ENCODE measurements around the gene IL1RAPL1. TPM values are rescaled to one million over a fixed set of nuclear protein-coding genes. Genes with fewer than 3 reads are reported as not detected.

The IL1RAPL1 gene
- total RNA-seq, 1 donor from 2014 or later = 4.0 TPM

DNA sequence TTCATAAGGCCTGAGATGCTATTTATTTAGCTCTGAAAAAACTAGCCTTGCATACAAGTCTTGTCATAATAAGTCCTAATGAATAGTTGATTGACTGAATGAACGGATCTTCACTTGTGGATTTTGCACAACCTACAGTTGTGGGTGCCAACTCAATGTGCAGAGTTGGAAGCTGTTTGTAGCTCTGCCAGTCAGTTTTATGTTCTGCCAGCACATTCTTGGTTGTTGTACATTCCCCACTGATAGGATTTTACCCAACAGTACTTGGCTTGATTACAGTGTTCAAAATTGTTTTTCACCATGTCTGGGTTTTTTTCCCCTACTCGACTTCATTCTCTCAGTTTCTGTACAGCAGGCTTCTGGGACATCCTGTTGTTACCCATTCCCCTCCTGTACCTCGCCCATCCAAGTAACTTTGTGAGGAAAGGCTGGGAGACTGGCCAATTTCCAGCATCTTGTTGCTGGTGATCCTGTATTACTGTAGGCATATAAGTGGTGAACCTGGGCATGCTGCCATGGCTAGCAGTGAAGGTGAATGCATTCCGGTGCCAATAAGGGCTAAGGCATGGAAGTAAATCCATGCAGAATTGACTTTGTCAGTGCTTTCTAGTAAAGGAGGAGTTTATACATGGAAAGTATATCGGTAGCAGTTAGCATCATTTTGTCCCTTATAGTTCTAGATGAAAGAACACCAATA is 22.8 kb downstream of the IL1RAPL1 start:
- intact Hi-C loops (cut with DNase I) = loop anchor here (5.0 kb wide), 2 partner anchors 147 to 242 kb away; no protein-coding TSS in a partner anchor
- DNase-seq (ENCODE audit: missing footprints) (peak; percentile 66), ATAC-seq (peak; percentile 71)

DNA sequence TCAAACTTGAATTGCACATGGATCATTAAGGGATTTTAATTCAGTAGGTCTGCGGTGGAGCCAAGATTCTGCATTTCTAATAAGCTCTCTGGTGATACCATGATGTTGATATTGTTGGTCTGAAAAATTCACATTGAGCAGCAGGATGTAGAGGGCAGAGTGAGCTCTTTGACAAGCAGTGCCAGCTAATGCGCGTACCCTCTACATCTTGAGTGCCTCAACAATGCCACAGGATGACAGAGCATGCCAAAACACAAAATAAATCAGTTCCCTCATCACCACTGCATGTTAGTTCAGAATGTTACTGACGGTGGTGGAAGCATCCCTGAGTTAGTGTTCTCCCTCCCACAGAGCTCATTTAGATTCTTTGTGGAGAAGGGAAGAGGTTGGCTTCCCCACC is 23.5 kb downstream of the IL1RAPL1 start:
- intact Hi-C loops (cut with DNase I) = loop anchor here (5.0 kb wide), 2 partner anchors 147 to 242 kb away; no protein-coding TSS in a partner anchor
- ATAC-seq = no peak
- DNase-seq (ENCODE audit: missing footprints) = no peak

DNA sequence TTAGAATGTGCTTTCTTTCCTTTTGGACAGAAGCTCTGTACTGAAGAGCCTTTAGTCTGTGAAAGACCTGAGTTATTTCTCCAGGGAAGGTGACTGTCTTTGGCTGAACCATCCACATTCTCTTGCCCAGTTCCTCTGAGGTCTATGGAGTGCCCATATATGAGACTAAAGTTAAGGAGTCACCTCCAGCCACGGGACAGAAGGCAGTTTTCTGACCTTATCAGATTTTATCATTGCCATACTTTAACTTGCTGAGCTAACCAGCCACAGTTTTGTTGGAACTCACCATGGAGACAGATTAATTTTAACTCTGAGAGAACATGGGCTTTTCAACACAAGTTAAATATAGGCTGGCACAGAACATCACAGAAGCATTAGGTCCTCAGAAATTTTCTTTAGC is 26.3 kb downstream of the IL1RAPL1 start:
- intact Hi-C loops (cut with DNase I) = loop anchor here (5.0 kb wide), 2 partner anchors 144 to 239 kb away; no protein-coding TSS in a partner anchor
- DNase-seq (ENCODE audit: missing footprints) = no peak
- ATAC-seq = peak; percentile 81

DNA sequence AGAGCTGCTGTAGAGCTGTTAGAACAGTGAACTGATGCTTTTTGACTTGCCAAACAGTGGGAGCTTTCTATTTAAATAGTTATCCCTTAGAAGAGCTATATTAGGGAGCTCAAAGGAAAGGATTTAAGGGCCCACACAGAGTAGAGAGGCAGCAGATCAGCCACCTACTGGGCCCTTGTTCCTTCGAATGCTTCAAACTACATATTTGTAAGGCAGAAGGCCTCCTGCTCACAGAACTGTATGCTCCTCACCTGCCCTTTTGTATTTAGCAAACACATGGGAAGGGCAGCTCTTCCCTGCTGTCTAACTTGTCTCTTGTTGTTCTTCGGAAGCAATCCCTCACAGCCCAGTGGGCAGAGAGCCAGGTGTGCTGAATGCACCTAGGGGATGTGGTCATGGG is 38.0 kb downstream of the IL1RAPL1 start:
- DNase-seq (ENCODE audit: missing footprints) (peak; percentile 31), ATAC-seq (no peak)
- intact Hi-C loops (cut with DNase I) = no loop called here

DNA sequence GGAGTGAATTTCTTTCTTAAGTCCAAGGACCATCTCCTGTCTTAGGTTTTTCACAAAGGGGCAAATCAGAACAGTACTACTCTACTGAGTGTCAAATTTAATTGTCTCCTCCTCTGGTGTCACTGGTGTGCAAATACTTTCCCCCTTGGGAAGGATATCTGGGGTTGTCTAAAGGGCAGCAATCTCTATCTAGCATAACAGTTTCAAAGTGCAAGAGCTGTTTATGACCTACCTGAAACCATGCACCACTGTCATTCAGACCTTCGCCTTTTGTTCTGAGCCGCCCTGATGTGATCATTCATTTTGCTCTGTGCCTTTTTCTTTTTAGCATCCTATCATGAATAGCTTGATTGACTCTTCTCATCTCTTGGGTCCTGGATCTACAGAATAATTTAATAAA is 39.3 kb downstream of the IL1RAPL1 start:
- ATAC-seq (no peak), DNase-seq (ENCODE audit: missing footprints) (no peak)
- intact Hi-C loops (cut with DNase I) = no loop called here

DNA sequence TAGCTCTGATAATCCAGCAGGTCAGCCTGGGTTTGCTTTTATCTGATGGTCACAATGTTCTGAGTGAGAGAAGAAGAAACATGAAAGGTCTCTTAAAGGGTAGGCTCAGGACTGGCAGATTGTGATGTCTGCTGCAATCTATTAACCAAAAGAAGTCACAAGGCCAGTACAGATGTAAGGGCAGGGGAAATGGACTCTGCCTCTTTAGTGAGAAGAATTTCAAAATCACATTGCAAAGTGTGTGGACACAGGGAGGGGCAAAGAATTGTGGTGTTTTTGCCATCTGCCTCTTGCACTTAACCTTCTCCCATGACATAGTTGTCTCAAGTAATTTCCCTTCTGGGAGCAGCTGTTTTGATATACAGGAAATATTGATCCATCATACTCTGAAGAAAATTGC is 40.9 kb downstream of the IL1RAPL1 start:
- intact Hi-C loops (cut with DNase I) = no loop called here
- no peak for DNase-seq (ENCODE audit: missing footprints)
- ATAC-seq = no peak

DNA sequence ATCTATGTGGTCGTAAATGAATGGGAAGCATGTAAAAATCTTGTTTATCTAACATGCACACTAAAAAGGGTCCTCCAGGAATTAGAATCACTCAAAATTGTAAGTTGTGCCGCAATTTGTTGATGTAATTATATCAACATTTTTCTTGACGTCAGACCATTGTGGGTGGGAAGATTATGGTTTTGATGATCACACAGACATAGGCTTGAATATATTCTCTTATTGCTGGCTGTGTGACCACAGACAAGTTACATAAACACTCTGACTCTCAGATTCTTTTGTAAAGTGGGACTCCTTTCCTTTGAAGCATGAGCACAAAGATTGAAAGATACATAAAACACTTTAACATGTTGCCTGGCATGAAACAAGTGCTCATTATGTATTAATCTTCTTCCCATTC is 51.5 kb downstream of the IL1RAPL1 start:
- ATAC-seq = no peak
- intact Hi-C loops (cut with DNase I) = no loop called here
- DNase-seq (ENCODE audit: missing footprints) = no peak

DNA sequence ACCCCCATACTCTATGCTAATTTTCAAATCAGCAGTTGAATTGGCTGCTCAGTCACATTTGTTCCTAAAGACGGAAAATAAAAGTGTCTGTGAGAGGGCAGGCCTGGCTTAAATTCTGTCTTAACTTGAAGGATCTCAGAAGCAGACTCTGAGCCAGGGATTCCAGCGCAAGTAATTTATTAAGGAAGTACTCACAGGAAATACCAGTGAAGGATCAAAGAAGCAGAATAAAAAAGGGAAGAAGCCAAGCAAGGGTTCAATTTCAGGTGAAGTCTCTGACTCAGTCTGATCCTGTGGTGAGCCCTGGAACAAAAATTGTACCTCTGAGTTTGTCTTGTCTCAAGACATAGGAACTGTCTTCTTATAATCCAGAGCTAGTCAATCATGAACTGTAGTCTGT is 52.2 kb downstream of the IL1RAPL1 start:
- ATAC-seq (no peak), DNase-seq (ENCODE audit: missing footprints) (no peak)
- intact Hi-C loops (cut with DNase I) = no loop called here

DNA sequence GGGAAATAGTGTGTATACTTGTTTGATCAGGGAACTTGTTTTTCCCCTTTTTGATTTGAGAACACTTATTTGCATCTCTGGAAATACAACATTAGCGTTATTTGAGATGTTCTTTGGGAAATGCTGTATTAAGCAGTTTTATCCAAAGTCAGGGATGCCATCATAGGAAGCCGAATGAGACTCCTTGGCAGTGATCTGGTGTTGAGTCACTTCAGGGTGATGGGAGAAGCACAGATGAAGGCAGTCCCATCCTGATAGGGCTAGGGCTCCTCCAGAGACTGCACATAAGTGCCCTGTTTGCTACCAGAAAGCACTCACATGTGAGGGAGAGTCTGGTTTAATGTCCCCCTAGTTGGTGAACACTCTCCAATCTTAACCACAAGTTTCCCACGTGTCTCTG is 62.3 kb downstream of the IL1RAPL1 start:
- intact Hi-C loops (cut with DNase I) = no loop called here
- ATAC-seq = no peak
- no peak for DNase-seq (ENCODE audit: missing footprints)

DNA sequence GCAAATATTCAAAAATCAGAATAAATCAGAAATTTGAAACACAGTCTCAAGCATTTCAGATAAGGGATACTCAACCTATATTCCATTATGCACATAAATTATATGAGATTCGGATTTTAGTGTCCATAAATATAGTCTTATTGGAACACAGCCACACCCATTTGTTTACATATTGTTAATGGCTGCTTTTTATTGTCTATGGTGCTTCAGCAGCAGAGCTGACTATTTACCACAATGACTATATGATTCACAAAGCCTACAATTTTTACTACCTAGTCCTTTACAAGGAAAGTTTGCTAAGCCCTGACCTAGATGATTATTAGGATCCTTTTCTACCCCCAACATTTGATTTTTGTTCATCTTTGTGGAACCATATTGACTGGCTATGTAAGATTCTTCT is 63.9 kb downstream of the IL1RAPL1 start:
- intact Hi-C loops (cut with DNase I) = no loop called here
- DNase-seq (ENCODE audit: missing footprints) (no peak), ATAC-seq (no peak)

DNA sequence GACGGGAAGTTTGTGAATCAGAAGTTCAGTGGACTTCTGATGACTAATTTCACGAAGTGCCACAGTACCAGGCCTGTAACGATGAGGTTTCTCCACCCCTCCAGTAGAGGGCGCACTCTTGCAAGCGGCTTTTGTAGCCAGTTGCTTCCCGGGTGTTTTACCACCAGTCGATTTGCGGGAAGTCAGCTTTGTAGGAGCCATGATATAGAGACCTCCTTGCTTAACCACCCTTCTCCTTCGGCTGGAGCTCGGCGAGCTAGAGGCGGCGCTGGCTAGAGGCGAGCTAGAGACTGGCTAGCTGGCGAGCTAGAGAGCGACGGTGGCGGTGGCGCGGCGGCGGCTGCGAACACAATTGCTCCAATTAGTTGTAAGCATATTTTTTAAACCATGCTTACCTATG is 72.0 kb downstream of the IL1RAPL1 start:
- intact Hi-C loops (cut with DNase I) = no loop called here
- no peak for ATAC-seq

DNA sequence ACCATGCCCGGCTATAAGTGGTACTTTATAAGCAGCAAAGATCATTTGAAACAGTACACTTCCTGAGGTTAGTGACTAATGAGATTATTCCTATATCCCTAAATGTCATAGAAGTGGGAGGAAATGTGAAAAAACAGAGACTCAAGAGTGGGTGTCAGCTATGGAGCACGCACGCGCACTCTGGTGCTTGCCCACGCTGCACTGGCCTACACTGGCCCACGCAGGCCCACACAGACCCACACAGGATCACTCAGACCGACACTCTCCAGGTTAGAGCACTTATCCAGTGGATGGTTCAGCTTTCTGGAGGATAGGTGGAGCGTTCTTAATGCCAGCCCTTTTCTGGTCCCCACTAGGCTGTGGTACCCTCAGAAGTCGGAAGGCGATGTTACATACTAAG is 78.5 kb downstream of the IL1RAPL1 start:
- ATAC-seq = no peak
- intact Hi-C loops (cut with DNase I) = no loop called here

More for the DNA sequence above, 72.0 kb downstream of the IL1RAPL1 start:
- DNase-seq (ENCODE audit: missing footprints) = no peak

DNA sequence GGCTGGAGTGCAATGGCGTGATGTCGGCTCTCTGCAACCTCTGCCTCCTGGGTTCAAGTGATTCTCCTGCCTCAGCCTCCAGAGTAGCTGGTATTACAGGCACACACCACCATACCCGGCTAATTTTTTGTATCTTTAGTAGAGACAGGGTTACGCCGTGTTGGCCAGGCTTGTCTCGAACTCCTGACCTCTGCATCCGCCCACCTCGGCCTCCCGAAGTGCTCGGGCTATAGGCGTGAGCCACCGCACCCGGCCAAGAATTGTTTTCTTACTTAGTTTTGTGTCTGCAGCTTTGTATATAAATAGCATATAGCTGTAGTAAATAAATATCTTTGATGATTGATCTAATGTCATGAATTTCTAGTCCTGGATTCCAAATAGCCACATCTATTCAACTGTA is 81.1 kb downstream of the IL1RAPL1 start:
- intact Hi-C loops (cut with DNase I) = no loop called here
- no peak for DNase-seq (ENCODE audit: missing footprints)
- ATAC-seq = no peak

More for the DNA sequence above, 78.5 kb downstream of the IL1RAPL1 start:
- DNase-seq (ENCODE audit: missing footprints) = no peak

DNA sequence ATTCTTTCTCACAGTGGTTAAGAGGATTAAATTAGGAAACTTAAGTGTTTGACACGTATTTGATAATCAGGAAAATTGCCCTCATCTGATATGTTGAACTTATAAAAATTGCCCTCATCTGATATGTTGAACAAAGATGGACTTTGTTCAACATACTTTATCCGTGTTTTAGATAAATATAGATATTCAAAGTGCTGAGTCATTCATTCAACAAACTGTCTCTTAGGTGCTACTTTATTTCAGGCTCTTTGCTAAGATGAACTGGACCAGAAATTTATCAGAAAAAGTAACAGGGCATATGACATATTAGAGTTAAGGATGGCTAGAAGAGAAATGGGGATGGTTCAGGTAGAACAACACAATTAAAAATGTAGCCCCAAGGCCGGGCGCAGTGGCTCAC is 81.7 kb downstream of the IL1RAPL1 start:
- no peak for DNase-seq (ENCODE audit: missing footprints)
- no peak for ATAC-seq
- intact Hi-C loops (cut with DNase I) = no loop called here

DNA sequence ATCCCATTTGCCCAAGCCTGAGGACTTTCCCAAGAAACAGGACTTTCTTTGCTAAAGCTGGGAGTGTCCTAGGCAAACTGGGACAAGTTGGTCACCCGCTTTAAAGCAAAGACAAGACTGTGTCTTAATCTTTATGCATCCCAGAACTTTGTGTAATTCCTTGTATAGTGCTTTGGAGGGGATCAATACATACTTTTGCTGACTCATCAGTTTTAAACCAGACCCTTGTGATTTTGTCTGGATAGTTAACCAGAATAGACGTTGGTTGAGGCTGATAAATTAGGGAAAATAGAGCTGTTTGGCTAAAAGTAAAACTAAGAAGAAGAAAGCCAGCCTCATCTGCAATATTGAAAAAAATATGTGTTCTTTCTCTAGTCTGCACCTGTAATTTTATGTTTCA is 82.8 kb downstream of the IL1RAPL1 start:
- no peak for ATAC-seq
- intact Hi-C loops (cut with DNase I) = no loop called here

DNA sequence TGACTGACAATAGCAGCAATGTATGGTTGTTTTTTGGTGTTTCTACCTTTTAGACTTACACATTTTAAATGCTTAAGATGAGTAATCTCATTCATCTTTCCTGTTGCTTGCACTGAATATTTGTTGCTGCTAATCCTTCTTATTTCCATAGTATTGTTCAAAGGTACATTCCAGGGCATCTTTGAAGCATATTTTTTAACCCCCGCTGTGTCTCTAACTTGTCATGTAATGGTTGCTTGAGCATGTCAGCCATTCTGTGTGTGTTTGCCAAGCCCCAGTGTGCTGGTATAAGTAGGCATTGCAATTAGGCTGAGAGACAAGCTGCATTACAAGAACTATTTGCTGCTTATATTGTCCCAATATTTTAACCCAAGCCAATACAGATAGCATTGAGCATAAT is 87.9 kb downstream of the IL1RAPL1 start:
- ATAC-seq = no peak
- no peak for DNase-seq (ENCODE audit: missing footprints)
- intact Hi-C loops (cut with DNase I) = no loop called here

More for the DNA sequence above, 82.8 kb downstream of the IL1RAPL1 start:
- DNase-seq (ENCODE audit: missing footprints) = no peak

DNA sequence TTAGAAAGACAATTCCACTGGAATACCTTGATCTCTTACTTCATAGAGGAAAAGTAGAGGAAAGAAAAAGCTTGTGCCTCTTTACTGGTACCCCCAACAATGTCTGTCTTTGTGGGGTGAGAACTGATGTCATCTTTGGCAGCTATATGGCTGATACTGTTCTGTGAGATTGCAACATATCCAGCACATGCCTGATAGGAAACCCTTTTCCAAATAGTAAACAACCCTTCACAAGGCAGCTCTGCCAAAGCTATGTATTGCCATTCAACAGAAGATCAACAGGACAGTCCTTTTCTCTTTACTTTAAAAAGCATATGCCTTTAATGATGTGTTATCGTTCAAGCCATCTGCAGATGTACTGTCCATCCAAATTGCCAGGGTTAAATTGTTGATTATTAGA is 105.9 kb downstream of the IL1RAPL1 start:
- peak; percentile 50 for ATAC-seq
- DNase-seq (ENCODE audit: missing footprints) = no peak
- intact Hi-C loops (cut with DNase I) = no loop called here

DNA sequence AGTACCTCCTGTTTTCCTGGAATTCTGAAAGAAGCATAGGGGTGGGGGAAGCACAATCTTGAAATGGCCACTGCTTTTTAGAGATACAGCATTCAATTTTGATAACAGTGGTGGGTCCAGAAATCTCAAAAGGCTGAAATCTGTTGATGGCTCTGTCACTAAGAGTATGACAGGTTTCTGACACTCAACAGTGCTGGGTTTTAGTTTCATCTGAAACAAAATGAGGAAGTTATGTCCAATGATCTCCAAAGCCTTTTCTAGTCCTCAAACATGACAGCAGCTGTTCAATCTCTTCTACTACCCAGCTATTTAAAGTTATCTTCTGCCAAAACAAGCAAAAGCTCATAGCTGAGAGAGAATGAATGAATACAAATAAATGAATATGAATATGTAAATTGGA is 110.5 kb downstream of the IL1RAPL1 start:
- DNase-seq (ENCODE audit: missing footprints) (no peak), ATAC-seq (no peak)
- intact Hi-C loops (cut with DNase I) = no loop called here

DNA sequence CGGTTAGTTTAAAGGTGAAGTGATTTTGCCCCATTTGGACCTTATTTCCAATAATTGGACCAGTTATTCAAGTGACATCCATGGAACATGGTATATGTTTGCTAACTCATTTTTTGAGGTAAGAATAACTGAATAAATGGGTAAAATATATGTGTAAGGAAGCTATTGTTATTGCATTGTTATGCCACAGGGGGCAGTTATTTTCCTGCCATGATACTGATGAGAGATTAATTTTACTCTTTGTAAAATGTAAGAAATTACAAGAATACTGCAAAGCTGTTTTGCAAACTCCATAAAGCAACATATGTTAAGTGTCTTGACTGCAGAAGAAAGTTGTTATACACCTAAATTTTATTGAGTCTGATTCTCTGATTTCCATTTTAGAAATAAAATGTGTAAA is 114.0 kb downstream of the IL1RAPL1 start:
- intact Hi-C loops (cut with DNase I) = no loop called here
- DNase-seq (ENCODE audit: missing footprints) = no peak

DNA sequence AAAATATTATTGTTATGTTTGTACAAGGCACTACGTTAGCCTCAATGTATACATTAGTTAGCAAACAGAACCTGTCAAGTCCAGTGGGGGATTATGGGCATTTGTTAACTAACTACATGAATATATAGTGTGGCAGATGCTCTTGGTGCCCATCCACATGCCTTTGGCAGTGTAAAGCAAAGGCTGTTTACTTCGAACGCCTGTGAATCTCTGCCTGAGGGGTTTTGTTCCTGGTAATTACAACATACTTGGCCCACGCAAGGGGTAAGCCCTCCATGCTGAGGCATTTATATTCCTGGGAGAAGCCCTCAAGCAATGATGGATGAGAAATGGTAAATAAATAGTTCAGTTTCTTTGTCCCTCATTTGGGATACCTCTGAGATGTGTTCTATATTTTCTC is 119.7 kb downstream of the IL1RAPL1 start:
- intact Hi-C loops (cut with DNase I) = no loop called here
- DNase-seq (ENCODE audit: missing footprints) (no peak), ATAC-seq (no peak)

More for the DNA sequence above, 114.0 kb downstream of the IL1RAPL1 start:
- ATAC-seq = no peak

DNA sequence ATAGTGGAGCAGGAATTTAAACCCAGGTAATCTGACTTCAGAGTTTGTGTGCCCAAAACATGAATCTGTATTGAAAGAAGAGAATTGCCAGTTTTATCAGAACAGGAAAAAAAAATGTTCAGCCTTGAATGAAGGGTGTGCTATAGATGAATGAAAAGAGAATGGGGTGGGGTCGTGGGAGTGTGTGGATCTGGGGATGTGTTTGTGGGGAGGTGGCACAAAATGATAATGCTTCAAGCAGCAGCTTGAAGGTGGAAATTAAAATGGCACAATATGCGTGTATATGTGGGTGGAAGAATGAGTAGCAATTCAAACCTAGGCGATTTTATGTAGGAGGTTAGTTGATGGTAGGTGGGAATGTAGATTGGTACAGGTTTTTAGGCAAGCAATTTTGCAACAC is 122.2 kb downstream of the IL1RAPL1 start:
- DNase-seq (ENCODE audit: missing footprints) (no peak), ATAC-seq (no peak)
- intact Hi-C loops (cut with DNase I) = no loop called here
